OCI-LY7 (cell line): ENCODE data around the gene CEP295NL. TPM values are rescaled to one million over a fixed set of nuclear protein-coding genes. Genes with fewer than 3 reads are reported as not detected.

Source experiments
- BruUV-seq: library from RNA; stranded (reverse); fragments of 400-500 nt; replicated peaks from 2 replicates; lab custom pipeline; 2021; lab: Mats Ljungman, UMichigan
- CTCF ChIA-PET: fragments of 300-600 bp; sonication (Branson Sonifier 250); formaldehyde crosslinking; loops from one replicate; lab custom pipeline; 2022; ENCODE audit warnings: antibody characterized with exemption; ENCODE audit not compliant: unreplicated experiment; lab: Charles Lee
- POLR2A ChIA-PET: fragments of 300-600 bp; sonication (Branson Sonifier 250); formaldehyde crosslinking; loops from one replicate; lab custom pipeline; 2022; ENCODE audit warnings: antibody characterized with exemption; lab: Charles Lee
- DNase-seq: peaks from one replicate; pipeline ENCODE4 v3.0.0-alpha.2; 2015; ENCODE audit warnings: low spot score
- H2AFZ ChIP-seq: fragments of 200-600 bp; sonication (generic), shearing (Covaris generic); 2 replicates; pipeline ENCODE4 v1.6.1; 2014; ENCODE audit warnings: mild to moderate bottlenecking, antibody characterized with exemption, low read length, moderate library complexity
- H3K27ac ChIP-seq: fragments of 200-600 bp; sonication (generic); 2 replicates; pipeline ENCODE4 v1.5.1; 2014; ENCODE audit warnings: mixed run types, low read depth, mild to moderate bottlenecking, moderate library complexity, low read length, inconsistent platforms; ENCODE audit not compliant: poor library complexity, severe bottlenecking
- H3K36me3 ChIP-seq: fragments of 200-600 bp; sonication (generic); 2 replicates; pipeline ENCODE4 v1.6.1; 2014; ENCODE audit warnings: mild to moderate bottlenecking, antibody characterized with exemption, low read length, moderate library complexity, mixed read lengths; ENCODE audit not compliant: insufficient read depth
- H3K4me1 ChIP-seq: fragments of 200-600 bp; sonication (generic); 2 replicates; pipeline ENCODE4 v1.5.1; 2014; ENCODE audit warnings: mild to moderate bottlenecking, low read length; ENCODE audit not compliant: insufficient read depth, poor library complexity, severe bottlenecking
- H3K4me2 ChIP-seq: fragments of 200-600 bp; sonication (generic); 2 replicates; pipeline ENCODE4 v1.6.1; 2014; ENCODE audit warnings: mild to moderate bottlenecking, low read length
- H3K4me3 ChIP-seq: fragments of 200-600 bp; sonication (generic); 2 replicates; pipeline ENCODE4 v1.5.1; 2014; ENCODE audit warnings: mild to moderate bottlenecking, low read depth, low read length; ENCODE audit not compliant: poor library complexity, severe bottlenecking
- H3K79me2 ChIP-seq: fragments of 200-600 bp; sonication (generic); 2 replicates; pipeline ENCODE4 v1.6.1; 2016; ENCODE audit warnings: low read depth, mild to moderate bottlenecking, low read length, moderate library complexity, mixed read lengths; ENCODE audit not compliant: insufficient read depth
- H3K9me2 ChIP-seq: fragments of 200-600 bp; sonication (generic); 2 replicates; pipeline ENCODE4 v1.6.1; 2016; ENCODE audit warnings: mild to moderate bottlenecking, low read length, mixed read lengths; ENCODE audit not compliant: insufficient read depth
- H3K9me3 ChIP-seq: fragments of 200-600 bp; sonication (generic); 2 replicates; pipeline ENCODE4 v1.6.1; 2014; ENCODE audit warnings: mild to moderate bottlenecking, mixed run types, low read length, mixed read lengths
- H4K20me1 ChIP-seq: fragments of 200-600 bp; sonication (generic); 2 replicates; pipeline ENCODE4 v1.6.1; 2014; ENCODE audit warnings: mild to moderate bottlenecking, antibody characterized with exemption, low read length, moderate library complexity, mixed read lengths; ENCODE audit not compliant: insufficient read depth
- EZH2phosphoT487 ChIP-seq: fragments of 200-600 bp; sonication (generic); IDR thresholded peaks from 2 replicates; pipeline ENCODE4 v1.6.1; 2018; ENCODE audit warnings: low read depth, borderline replicate concordance, mild to moderate bottlenecking, mixed run types, antibody characterized with exemption, low read length, moderate library complexity, mixed read lengths
- intact Hi-C: fragments of 100-400 bp; cut with micrococcal nuclease; formaldehyde crosslinking; loops from one replicate; pipeline ENCODE4 v1.10.0; 2022; ENCODE audit not compliant: unreplicated experiment
- total RNA-seq, 2 experiments: library from RNA; depleted of rRNA in 1 of 2; stranded (reverse); fragments of >200 nt in 1 of 2; shearing (Covaris generic) in 1 of 2; gene quantifications; 2 replicates each; pipeline ENCODE4 v1.2.3, GENCODE V29; 2014 to 2022
- TF ChIP-seq, protein P1 (sequence below): fragments of 200-600 bp; sonication (generic); conservative IDR thresholded peaks from 2 replicates; pipeline ENCODE4 v1.5.1; 2014; ENCODE audit warnings: mild to moderate bottlenecking, antibody characterized with exemption, low read length, moderate library complexity, mixed read lengths

Gene CEP295NL
- total RNA-seq, 2 experiments from 2014 or later = not detected

DNA sequence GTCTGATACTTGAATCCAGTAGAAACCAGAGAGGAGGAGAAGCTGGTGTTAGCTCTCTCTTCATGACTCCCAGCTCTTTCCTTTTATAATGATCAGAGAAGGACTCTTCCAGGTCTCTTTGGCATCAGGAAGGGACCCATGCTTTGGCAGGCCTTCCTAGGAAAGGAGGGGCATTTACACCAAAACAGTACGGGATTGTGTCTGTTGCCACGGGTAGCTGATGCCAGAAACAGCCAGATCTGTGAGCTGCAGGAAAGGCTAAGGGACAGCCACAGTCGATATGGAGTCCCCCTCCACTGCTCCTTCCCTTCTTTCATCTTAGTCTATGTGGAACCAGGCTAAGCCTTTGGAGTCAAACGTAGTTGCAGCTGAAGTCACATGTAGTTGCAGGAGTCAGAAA, 9.3 kb downstream of the CEP295NL start:
- CTCF ChIA-PET = no interaction called here
- peaks cover 20% of the 10 kb centered on the region for H3K4me1 ChIP-seq
- no peaks in the 10 kb centered on the region for H4K20me1 ChIP-seq
- no peaks in the 10 kb centered on the region for H3K36me3 ChIP-seq
- no peak overlapping the region for H3K4me3 ChIP-seq
- H3K9me2 ChIP-seq = no peaks in the 10 kb centered on the region
- no peak overlapping the region for H3K4me2 ChIP-seq
- POLR2A ChIA-PET = no interaction called here
- TF ChIP-seq EZH2phosphoT487 = no peak
- TF ChIP-seq, protein P1, sequence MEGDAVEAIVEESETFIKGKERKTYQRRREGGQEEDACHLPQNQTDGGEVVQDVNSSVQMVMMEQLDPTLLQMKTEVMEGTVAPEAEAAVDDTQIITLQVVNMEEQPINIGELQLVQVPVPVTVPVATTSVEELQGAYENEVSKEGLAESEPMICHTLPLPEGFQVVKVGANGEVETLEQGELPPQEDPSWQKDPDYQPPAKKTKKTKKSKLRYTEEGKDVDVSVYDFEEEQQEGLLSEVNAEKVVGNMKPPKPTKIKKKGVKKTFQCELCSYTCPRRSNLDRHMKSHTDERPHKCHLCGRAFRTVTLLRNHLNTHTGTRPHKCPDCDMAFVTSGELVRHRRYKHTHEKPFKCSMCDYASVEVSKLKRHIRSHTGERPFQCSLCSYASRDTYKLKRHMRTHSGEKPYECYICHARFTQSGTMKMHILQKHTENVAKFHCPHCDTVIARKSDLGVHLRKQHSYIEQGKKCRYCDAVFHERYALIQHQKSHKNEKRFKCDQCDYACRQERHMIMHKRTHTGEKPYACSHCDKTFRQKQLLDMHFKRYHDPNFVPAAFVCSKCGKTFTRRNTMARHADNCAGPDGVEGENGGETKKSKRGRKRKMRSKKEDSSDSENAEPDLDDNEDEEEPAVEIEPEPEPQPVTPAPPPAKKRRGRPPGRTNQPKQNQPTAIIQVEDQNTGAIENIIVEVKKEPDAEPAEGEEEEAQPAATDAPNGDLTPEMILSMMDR = no peak
- BruUV-seq = no TSS peak
- intact Hi-C loops = no loop called here
- H3K27ac ChIP-seq = no peak overlapping the region
- no peak for DNase-seq
- no peak overlapping the region for H2AFZ ChIP-seq
- H3K9me3 ChIP-seq = no peaks in the 10 kb centered on the region
- no peaks in the 10 kb centered on the region for H3K79me2 ChIP-seq

DNA sequence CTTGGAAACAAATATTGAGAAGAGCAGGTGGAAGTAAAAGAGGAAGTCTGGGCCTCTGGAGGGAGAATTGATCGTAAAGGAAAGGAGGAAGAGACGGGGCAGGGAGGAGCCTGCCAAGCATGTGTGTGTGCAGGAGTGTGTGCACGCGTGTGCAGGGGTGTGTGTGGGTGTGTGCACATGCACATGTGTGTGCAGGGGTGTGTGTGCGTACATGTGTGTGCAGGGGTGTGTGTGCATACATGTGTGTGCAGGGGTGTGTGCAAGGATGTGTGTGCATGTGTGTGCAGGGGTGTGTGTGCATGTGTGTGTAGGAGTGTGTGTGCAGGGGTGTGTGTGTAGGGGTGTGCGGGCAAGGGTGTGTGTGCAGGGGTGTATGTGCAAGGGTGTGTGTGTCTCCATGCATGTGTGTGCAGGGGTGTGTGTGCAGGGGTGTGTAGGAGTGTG, 10.0 kb downstream of the CEP295NL start:
- H3K79me2 ChIP-seq = no peaks in the 10 kb centered on the region
- no peak for DNase-seq
- no peak overlapping the region for H3K27ac ChIP-seq
- ChIA-PET CTCF (no interaction called here), POLR2A (no interaction called here)
- no peaks in the 10 kb centered on the region for H3K9me2 ChIP-seq
- intact Hi-C loops = no loop called here
- H3K36me3 ChIP-seq = no peaks in the 10 kb centered on the region
- no peak overlapping the region for H3K4me3 ChIP-seq
- BruUV-seq = no TSS peak
- H3K9me3 ChIP-seq = no peaks in the 10 kb centered on the region
- H2AFZ ChIP-seq = no peak overlapping the region
- H3K4me2 ChIP-seq = no peak overlapping the region
- H3K4me1 ChIP-seq = peaks cover 20% of the 10 kb centered on the region
- no peak for TF ChIP-seq EZH2phosphoT487
- TF ChIP-seq, protein P1 = no peak
- no peaks in the 10 kb centered on the region for H4K20me1 ChIP-seq

DNA sequence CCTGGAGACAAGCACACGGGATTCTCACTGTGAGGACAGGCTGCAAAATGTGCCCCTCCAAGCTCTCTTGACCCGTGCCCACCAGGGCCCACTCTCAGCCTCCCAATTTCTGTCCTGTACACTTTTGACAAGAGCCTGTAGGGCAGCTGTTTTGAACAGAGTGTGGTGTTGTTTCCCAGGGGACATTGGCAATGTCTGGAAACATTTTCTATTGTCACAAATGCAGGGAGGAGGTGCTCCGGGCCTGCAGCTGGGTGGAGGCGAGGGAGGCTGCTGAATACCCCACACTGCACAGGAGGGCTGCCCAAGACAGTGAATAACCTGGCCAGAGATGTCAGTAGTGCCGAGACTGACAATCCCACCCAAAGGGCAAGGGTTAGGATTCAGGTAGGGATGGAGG, 10.5 kb downstream of the CEP295NL start:
- H4K20me1 ChIP-seq = no peaks in the 10 kb centered on the region

More for the DNA sequence above, 10.5 kb downstream of the CEP295NL start:
- TF ChIP-seq EZH2phosphoT487 = no peak
- TF ChIP-seq, protein P1 = no peak
- no peak overlapping the region for H3K4me2 ChIP-seq
- POLR2A ChIA-PET = interaction anchor here (1.3 kb wide), 1 partner anchor 11 kb away, joined by 4 read pairs; no protein-coding TSS in a partner anchor
- no peak overlapping the region for H3K4me3 ChIP-seq
- H3K36me3 ChIP-seq = no peaks in the 10 kb centered on the region
- BruUV-seq = no TSS peak
- no peak for DNase-seq
- no peaks in the 10 kb centered on the region for H3K9me3 ChIP-seq
- intact Hi-C loops = no loop called here
- H3K9me2 ChIP-seq = no peaks in the 10 kb centered on the region
- H2AFZ ChIP-seq = no peak overlapping the region
- H3K79me2 ChIP-seq = no peaks in the 10 kb centered on the region
- no peak overlapping the region for H3K27ac ChIP-seq
- peaks cover 20% of the 10 kb centered on the region for H3K4me1 ChIP-seq
- CTCF ChIA-PET = no interaction called here
